DMS79 treated with DMSO at 0.1 percent for 48 hours (cell line): ENCODE measurements around the gene CHST5.
"Not testable (repeated sequence)": the region's sequence is repeated elsewhere in the genome, so short reads cannot be mapped to it uniquely, and the experiment has no call there.

Source experiments
- DNase-seq: peaks from one replicate; lab custom pipeline; 2025; lab: John Stamatoyannopoulos, UW

CHST5 gene

DNA sequence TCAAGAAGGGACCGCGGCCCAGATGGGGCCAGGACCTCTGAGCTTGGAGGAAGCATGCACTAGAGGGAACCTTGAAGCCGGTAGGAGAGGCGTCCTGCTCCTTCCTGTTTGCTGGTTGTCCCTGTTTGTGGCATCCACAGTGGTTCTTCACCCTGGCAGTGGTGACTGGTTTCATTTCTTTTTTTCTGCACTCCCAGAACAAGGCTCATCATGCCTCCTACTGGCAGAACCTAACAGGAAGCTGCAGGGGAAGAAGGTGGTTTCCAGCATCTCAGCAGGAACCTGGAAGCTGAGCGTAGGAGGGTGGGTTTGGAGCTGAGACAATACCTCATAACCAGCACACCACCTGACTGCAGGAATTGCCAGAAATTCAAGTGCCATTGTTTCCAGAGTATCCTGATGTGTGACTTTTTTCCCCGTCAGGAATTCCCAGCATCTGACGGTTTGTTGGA is 14.3 kb upstream of the CHST5 start:
- no peak for DNase-seq

DNA sequence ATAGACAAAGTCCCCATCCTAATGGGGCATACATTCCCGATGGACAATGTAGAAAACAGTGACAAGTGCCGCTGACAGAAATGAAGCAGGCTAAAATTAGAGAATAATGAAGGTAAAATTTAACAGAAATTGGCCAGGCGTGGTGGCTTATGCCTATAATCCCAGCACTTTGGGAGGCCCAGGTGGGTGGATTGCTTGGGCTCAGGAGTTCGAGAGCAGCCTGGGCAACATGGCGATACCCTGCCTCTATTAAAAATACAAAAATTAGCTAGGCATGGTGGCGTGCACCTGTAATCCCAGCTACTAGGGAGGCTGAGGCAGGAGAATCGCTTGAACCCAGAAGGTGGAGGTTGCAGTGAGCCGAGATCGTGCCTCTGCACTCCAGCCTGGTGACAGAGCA is 12.5 kb upstream of the CHST5 start:
- DNase-seq, result not testable (repeated sequence)

DNA sequence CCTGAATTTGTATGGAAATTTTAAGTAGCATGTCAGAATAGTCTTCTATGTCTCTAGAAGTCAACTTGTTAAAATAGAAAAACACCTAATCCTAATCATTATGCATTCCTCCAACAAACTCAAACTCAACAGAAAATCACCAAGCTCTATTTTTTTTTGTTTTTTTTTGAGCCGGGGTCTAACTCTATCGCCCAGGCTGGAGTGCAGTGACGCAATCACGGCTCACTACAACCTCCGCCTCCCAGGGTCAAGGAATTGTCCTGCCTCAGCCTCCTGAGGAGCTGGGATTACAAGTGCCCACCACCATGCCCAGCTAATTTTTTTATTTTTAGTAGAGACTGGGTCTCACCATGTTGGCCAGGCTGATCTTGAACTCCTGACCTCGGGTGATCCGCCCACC is 10.4 kb upstream of the CHST5 start:
- DNase-seq, result no peak

DNA sequence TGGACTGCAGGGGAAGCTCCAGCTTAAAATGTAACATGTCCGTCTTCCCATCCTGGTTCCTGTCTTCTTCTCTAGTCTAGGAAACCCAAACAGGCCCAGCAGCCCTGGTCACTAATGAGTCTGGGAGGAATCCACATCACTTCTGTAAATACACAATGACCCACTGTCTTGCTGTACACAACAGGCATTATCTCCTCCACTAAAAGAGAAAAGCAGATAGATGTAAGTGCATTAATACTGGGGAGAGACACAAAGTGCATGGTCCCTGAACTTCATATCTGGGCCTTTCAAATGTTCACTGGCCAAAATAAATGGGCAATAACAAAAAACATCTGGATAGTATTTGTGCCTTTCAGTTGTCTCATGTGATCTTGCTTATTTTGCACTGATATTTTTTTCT is 10.0 kb upstream of the CHST5 start:
- not testable (repeated sequence) for DNase-seq

DNA sequence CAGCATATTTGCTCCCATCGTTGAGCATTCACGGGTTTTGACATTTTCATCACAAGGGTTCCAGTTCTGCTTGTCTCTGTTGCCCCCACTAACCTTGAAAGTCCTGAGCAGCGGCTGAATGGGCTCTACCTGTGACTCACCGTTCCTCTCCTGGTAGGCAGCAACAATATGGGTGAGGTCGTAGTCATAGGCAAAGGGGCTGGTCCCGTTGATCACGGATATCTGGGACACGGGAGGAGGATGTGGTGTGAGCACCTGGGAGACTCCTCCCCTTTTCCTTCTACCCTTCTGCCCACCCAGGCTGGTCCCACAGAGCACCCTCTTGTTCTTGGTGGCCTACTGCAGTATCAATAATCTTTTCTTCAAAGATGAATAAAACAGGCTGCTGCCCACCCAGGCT is 6.6 kb upstream of the CHST5 start:
- not testable (repeated sequence) for DNase-seq

DNA sequence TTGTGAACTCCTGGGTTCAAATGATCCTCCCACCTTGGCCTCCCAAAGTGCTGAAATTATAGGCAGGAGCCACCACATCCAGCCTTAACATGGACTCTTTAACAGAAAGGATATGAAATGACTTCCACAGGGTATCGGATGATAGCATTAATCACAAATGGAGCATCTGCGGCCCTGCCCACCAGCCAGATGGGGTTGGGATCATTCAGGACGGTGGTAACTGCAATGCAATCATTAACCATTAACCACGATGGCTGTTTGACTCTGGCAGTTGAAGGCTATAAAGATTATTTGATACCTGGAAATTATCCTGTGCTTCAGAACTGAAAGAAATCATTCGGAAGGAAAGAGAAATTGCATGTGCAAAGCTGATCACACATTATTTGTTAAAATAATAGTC is 5.3 kb upstream of the CHST5 start:
- DNase-seq, result no peak

DNA sequence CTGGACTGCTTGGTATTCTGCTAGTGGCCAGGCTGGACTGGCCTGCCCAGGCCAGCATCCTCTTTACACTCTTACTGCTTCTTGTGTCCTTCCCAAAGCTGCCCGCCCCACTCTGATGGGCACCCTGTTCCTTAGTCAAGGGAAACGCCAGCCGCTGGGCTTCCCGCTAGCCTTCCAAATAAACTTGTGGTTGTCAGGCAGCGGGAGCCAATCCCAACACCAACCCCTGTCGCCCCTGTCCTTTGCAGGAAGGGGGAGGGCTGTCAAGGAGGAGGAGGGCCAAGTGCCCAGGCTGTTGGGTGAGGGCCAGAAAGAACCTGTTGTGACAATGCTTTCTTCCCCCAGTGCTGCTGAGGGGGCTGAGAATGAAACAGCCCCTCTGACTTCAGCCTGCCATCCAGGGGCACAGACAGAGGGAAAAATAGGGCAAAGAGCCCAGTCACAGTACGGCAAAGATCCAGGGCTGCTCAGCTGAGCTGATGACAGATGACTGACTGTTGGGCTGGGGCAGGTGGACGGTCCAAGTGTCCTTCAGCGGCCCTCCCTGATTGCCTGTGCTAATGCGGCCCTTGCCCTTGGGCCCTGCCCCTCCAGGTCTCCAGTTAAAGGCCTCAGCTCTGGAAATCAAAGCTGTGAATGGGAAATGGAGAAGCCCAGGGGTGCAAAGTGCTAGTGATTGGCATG is 3.1 kb upstream of the CHST5 start:
- not testable (repeated sequence) for DNase-seq

DNA sequence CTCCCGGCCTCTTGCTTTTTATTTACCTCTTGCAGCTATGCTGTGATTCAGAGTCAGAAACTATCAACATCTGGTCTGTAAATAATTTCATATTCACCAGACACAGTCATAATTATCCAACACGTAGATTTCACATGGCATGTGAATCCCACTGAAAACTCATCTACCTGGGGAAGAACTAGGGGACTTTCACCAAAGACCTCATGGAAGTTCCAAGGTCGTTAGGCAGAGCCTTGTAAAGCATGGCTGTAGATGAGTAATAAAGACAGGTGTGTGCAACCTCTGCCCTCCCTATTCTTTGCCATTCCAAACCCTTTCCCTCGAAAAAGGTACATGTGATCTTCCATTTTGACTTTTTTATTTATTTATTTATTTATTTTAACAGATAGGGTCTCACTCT is 1.9 kb upstream of the CHST5 start:
- DNase-seq, result no peak

DNA sequence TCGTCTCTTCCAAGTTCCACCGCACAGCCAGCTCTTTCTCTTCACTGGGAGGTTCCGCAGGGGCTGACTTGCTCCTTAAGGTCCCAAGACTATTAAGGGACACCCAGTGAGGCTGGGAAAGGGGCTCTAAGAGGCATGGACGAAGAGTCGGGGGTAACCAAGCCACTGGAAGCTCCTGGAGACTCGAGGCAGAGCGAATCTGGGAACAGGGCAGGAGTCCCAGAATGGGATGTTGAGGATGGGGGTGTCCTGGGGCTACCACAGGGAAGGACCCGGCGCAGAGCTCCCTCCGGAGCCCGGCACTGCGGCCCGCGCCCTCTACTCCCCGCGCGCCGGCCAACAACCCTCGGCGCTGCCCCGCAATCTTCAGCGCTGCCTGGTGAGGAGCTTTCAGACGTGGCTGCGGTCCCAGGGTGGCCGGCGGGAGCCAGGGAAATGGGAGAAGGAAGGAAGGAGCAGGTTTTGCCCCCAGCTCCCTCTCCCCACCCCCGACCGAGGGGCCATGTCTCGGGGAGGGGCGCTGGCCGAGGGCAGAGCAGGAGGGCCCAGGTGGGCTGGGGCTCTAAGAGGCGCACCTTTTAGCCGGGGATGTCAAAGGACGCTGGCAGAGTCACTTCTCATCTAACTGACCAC is 581 bp downstream of the CHST5 start:
- DNase-seq, result no peak

DNA sequence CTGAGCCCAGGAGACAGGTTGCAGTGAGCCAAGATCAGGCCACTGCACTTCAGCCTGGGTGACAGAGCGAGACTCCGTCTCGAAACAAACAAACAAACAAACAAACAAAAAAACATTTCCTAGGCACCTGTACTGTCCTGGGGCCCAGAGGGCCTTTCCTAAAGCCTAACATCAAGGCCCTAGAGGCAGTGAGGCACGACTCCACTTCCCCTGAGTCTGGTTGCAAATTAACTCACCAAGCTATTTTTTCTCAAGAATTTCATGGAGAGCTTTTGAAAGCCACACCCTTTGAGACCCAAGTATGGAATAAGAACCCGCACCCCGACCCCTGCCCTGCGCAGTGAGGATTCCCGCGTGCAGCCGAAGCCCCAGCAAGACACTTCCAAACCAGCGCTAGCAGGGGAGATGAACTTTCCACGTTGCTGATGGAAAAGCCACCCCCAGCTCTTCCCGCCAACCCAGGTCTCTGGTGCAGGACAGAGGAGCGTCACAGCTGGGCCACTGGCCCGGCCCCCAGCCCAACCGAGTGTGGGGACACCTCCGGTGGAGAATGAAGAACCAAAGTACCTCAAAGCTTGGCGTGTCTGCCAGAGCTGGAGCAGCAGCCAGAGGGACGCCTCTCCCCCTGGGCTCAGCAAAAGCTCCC is 1.2 kb downstream of the CHST5 start:
- no peak for DNase-seq

DNA sequence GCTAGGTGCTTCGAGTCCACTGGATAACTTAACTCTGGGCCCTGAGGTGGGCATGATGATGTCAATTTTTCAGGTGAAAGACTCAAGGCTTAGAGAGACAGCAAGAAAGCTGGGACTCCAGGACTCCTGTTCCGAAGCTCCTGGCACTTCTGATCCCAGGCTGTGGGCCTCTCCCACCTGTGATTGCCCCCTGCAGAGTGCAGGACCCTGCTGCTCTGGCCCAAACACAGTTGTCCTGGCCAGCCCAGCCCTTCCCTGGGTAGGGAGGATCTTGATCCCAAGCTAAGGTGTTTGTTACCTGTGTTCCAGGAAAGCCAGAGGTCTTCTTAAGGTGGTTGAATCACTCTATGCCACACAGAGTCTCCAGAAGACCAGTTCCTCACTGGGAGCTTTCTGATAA is 3.1 kb downstream of the CHST5 start:
- no peak for DNase-seq

DNA sequence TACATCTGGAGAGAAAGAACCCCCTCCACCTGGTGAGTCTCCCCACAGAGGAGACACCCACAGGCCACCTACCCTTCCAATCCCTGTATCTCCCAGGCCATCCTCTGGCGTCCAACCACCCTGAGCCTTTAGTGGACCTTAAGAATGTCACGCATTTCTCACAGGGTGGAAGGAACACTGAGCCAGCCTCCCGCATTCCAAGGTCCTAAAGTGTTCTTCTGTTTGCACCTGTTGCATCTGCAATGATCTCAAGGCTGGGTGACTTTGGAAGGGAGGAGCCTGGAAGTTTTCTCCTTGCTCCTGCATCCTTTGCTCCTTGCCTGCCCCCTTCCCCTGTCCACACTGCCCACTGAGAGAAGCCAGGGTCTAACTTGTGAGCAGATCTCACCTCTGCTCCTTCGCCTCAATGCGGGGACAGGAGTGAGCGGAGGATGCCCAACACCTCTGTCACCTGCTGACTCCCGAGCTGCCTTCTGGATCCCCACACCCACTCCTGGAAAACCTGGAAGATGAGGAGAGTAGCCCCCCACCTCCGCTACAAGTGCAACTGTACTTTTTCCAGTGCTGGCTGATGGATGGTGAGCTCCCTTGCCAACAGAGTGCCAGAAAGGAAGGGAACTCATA is 3.7 kb downstream of the CHST5 start:
- no peak for DNase-seq

DNA sequence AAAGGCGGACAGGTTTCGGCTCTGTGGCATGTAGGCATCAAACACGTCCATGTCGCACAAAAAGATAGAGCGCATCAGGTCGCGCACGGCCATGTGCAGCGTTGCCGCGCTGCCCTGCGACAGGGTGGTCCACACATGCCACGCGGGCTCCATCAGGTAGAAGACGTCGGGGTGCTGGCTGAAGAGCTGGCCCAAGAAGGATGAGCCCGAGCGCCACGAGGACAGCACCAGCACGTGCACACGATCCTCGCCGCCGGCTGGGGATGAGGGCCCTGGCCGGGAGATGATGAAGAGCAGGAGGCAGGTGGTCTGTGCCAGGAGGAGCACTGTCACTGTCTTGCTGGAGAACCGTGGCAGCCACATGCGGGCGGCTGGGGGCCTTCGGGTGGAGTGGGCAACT is 5.9 kb downstream of the CHST5 start:
- no peak for DNase-seq

DNA sequence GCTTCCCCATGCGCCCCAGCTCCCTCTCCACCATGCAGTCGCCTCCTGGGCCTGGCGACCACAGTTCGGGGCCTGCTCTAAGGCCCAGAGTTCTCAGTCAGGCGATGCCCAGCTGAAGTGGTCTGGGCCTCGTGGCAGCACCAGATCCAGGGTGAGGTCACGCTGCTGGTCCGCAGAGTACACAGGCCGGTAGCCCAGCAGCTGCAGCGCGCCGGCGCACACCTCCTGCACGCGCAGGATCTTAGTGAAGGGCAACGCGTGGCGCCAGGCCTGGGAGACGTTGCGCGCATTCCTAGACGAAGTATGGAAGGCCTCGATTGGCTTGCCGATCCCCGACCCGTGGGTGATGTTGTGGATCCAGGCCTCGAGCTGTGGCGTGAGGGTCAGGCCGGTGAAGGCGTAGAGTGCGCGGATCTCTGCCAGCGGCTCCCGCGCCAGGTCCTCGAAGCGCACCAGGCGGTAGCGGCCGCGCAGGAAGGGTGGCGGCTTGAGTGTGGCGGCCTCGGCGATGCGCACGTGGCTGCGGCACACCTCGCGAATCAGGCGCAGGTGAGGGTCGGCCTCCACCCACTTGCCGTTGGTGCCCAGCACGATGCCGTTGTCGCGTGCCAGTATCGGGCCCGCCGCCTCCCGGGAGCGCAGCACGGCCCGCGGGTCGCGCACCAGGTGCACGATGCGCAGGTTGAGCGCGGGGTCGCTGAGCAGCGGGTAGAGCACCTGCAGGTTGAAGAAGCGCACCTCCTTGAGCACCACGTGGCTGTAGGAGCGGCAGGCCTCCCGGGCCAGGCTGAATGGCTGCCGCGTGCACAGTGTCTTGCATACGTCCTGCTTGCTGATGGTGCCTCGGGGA is 6.6 kb downstream of the CHST5 start:
- DNase-seq, result no peak

DNA sequence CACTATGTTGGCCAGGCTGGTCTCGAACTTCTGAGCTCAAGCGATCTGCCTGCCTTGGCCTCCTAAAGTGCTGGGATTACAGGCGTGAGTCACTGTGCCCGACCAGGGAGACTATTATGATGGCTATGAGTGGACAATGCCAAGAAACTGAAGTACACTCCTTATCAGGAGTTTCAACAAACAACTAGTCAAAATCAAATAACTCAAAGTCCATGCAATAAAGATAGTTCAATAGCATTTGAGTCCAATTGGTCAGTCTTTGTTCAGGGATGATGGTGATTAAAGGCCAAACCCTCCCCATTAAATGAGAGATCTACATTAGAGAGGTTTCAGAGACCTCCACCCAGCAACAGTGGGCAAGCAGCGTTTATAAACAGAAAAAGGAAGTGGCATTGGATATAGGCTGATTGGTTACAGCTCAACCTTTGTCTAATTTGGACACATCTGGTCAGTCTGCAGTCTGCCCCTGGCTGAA is 8.0 kb downstream of the CHST5 start:
- no peak for DNase-seq

DNA sequence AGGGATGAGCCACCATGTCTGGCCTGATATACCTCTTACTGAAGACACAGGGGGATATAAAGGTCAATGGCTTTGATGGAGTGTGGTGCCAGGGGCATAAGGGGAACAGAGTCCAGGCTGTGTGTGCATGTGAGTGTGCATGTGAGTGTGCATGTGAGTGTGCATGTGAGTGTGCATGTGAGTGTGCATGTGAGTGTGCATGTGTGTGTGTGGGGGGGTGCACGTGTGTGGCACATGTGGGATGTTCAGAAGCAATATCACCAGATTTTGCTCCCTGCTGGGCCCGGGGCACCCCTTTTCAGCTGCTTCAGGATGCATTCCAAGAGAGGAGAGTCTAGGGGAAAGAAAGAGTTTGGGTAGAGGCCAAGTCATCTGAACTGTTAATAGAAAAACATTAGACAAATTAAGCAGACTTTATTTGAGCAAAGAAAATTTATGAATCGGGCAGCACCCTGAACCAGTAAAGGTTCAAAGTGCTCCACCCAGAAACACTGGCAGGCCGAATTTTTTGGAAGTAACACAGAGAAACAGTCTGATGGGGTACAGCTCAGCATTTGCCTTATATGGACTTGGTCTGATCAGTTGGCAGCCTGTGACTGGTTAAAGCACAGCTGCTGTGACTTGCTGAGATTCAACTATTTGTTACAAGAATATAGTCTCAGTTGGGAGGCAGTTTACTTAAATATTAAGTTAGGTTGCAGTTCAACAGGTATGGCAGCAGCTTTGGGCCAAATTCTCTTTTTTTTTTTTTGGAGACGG is 9.7 kb downstream of the CHST5 start:
- no peak for DNase-seq

DNA sequence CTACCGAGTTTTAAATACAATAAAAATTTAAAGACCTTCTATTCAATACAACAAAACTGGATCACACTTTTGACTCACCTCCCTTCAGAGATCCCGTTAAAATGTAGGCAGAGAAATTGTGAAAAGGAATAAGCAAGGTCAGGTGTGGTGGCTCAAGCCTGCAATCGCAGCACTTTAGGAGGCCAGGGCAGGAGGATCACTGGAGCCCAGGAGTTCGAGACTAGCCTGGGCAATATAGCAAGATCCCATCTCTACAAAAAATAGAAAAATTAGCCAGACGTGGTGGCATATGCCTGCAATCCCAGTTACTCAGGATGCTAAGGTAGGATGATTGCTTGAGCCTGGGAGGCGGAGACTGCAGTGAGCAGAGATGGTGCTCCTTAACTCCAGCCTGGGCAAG is 16.7 kb downstream of the CHST5 start:
- DNase-seq, result no peak

DNA sequence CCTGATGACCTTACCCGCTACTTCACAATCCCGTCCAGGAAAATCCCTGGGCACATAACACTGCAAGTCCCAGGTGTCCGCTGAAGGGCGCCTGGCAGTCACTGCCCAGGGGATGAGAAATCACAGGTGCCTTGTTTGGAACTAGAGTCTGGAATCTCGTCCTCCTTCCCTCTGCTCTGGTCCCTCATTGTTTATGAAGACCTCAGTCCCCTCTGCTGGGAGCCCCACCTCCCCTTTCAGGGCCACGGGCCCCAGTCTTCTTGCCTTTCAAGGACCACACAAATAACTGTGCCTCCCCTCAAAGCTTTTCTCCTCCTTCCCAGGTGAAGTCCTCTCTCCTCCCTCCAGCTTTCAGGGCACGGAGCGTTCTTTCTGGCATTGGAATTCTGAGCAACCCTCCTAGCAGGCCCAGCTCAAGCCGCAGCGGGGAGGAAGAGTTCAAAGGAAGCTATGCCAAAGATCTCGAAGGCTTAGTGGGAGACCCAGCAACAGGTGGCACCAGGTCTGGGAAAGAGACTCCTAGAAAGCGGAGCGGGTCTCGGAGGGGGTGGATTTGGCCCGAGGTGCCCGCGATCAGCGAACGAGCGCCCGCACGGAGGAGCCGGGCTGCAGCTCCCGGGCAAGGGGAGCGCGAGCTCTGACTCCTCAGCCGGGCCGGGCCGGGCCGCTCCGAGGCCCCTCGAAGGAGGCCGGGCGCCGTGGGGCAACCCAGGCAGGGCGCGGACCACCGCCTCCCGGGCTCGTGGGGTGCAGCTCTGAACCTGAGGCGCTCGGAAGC is 19.5 kb downstream of the CHST5 start:
- DNase-seq, result not testable (repeated sequence)

DNA sequence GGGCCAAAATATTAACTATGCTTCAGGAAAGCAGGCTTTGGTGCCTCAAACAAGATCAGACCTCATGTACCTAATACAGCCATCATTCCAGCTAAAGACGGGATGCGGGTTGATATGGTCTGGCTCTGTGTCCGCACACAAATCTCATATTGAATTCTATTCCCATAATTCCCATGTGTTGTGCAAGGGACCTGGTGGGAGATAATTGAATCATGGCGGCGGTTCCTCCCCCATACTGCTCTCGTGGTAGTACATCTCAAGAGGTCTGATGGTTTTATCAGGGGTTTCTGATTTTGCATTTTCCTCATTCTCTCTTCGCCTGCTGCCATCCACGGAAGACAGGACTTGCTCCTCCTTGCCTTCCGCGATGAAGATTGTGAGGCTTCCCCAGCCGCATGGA is 21.6 kb downstream of the CHST5 start:
- no peak for DNase-seq

DNA sequence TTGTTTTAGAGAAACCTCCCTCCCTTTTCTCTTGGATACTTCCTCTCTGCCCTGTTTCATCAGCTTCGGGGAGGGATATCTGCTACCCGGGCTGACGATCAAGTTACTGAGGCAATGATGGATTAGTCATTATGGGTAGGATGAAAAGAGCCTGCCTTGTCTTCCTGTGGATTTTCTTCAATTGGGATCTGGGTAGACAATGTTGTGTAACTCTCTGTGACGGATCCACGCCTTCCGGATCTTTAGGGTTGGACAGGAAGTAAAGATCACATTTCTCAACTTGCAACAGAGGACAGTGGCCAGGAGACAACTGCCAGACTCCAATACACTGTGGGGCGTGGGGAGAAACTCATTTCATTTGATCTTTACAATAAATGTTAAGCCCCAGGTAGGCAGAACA is 29.3 kb downstream of the CHST5 start:
- no peak for DNase-seq
